SU-DHL-6 (cell line): ENCODE measurements around the gene KCNS1.

Experiments used
- H2AFZ ChIP-seq: fragments of 200-600 bp; sonication (generic); 2 replicates; pipeline ENCODE4 v1.6.1; 2014; ENCODE audit warnings: low read depth, mild to moderate bottlenecking, moderate library complexity, mixed read lengths, antibody characterized with exemption, low read length; ENCODE audit not compliant: severe bottlenecking
- H3F3A ChIP-seq: fragments of 200-600 bp; shearing (Covaris generic); 2 replicates; pipeline ENCODE4 v1.6.0; 2016; ENCODE audit warnings: antibody characterized with exemption, mild to moderate bottlenecking; ENCODE audit not compliant: insufficient read depth
- H3K27ac ChIP-seq: fragments of 200-600 bp; sonication (generic); 2 replicates; pipeline ENCODE4 v1.5.1; 2016; ENCODE audit warnings: low read depth, mild to moderate bottlenecking, low read length, moderate library complexity, mixed read lengths
- H3K27me3 ChIP-seq: fragments of 200-600 bp; sonication (generic), shearing (Covaris generic); 2 replicates; pipeline ENCODE4 v1.6.0; 2014; ENCODE audit warnings: mild to moderate bottlenecking, low read length
- H3K36me3 ChIP-seq: fragments of 200-600 bp; sonication (generic); 2 replicates; pipeline ENCODE4 v1.6.1; 2014; ENCODE audit warnings: mild to moderate bottlenecking, low read length, mixed read lengths
- H3K4me2 ChIP-seq: fragments of 300-600, 200-600 bp; shearing (Covaris generic), sonication (generic); 2 replicates; pipeline ENCODE4 v1.6.0; 2014; ENCODE audit warnings: low read length, low read depth, mild to moderate bottlenecking; ENCODE audit not compliant: poor library complexity, severe bottlenecking
- H3K4me3 ChIP-seq: fragments of 200-600 bp; sonication (generic); 2 replicates; pipeline ENCODE4 v1.5.1; 2014; ENCODE audit warnings: antibody characterized with exemption, low read length, mild to moderate bottlenecking, mixed read lengths; ENCODE audit not compliant: insufficient read depth, poor library complexity, severe bottlenecking
- H3K79me2 ChIP-seq: fragments of 200-600 bp; sonication (generic); 2 replicates; pipeline ENCODE4 v1.6.1; 2014; ENCODE audit warnings: mild to moderate bottlenecking, low read length, moderate library complexity; ENCODE audit not compliant: insufficient read depth
- H3K9ac ChIP-seq: fragments of 200-600 bp; sonication (generic); 2 replicates; pipeline ENCODE4 v1.7.0; 2014; ENCODE audit warnings: mild to moderate bottlenecking, low read length
- H3K9me2 ChIP-seq: fragments of 200-600 bp; sonication (generic); replicated peaks from 2 replicates; pipeline ENCODE4 v1.6.1; 2014; ENCODE audit warnings: low read length; ENCODE audit not compliant: insufficient read depth
- H3K9me3 ChIP-seq: fragments of 200-600 bp; sonication (generic); 2 replicates; pipeline ENCODE4 v1.6.1; 2014; ENCODE audit warnings: low read length, mixed read lengths; ENCODE audit not compliant: insufficient read depth
- H4K20me1 ChIP-seq: fragments of 200-600 bp; sonication (generic); 2 replicates; pipeline ENCODE4 v1.6.1; 2014; ENCODE audit warnings: low read depth, mild to moderate bottlenecking, antibody characterized with exemption, low read length, moderate library complexity, mixed read lengths
- EZH2phosphoT487 ChIP-seq: fragments of 200-600 bp; sonication (generic), shearing (Covaris generic); conservative IDR thresholded peaks from 2 replicates; pipeline ENCODE4 v1.6.1; 2018; ENCODE audit warnings: mild to moderate bottlenecking, antibody characterized with exemption, low read length, moderate library complexity, mixed read lengths
- TF ChIP-seq, protein P1 (sequence below): fragments of 200-600 bp; sonication (generic); IDR thresholded peaks from one replicate; pipeline ENCODE4 v1.5.1; 2017; ENCODE audit warnings: antibody characterized with exemption, mild to moderate bottlenecking, low read length, moderate library complexity; ENCODE audit not compliant: insufficient read depth, poor library complexity, severe bottlenecking

KCNS1 gene

DNA sequence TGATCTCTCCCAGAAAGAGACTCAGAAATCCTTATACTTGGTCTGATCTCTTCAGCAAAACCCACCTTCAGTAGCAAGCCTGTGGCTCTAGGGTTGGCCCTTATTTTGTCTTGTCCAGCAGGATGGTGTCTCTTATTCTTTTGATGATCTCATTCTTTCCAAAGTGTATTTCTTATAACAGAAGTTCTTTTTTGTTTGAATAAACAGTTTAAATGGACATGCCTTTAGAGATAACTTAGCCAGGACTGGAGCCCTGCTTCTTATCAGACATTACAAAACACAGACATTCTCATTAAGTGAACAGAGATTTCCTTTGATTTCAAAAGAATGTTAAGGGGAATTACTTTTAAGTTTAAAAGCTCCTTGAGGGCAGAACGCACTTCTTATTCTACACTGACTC lies 31.7 kb downstream of the KCNS1 start:
- no peak overlapping the region for H3K27ac ChIP-seq

DNA sequence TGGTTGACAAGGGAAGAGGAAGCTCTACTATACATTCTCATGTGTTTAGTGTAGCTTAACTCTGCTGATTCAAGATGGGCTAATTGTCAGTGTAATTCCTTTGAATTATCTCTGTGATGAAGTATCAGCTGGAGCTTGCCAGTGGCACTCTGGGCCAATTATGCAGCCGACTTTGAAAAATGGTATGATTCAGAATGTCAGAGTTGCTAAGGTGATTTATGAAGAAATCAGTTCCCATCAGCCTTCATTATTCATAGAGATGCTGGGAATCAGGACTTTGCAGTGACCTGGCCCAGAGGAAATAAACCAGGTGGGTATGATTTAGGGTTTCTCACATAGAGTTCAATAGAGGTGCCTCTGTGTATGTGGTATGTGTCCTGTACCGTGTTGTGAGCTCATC lies 33.4 kb downstream of the KCNS1 start:
- no peak overlapping the region for H3K4me2 ChIP-seq
- no peak overlapping the region for H2AFZ ChIP-seq
- TF ChIP-seq, protein P1, sequence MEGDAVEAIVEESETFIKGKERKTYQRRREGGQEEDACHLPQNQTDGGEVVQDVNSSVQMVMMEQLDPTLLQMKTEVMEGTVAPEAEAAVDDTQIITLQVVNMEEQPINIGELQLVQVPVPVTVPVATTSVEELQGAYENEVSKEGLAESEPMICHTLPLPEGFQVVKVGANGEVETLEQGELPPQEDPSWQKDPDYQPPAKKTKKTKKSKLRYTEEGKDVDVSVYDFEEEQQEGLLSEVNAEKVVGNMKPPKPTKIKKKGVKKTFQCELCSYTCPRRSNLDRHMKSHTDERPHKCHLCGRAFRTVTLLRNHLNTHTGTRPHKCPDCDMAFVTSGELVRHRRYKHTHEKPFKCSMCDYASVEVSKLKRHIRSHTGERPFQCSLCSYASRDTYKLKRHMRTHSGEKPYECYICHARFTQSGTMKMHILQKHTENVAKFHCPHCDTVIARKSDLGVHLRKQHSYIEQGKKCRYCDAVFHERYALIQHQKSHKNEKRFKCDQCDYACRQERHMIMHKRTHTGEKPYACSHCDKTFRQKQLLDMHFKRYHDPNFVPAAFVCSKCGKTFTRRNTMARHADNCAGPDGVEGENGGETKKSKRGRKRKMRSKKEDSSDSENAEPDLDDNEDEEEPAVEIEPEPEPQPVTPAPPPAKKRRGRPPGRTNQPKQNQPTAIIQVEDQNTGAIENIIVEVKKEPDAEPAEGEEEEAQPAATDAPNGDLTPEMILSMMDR = no peak
- no peak for TF ChIP-seq EZH2phosphoT487
- no peaks in the 10 kb centered on the region for H3K9me3 ChIP-seq
- H3K27ac ChIP-seq = no peak overlapping the region
- no peaks in the 10 kb centered on the region for H3K9me2 ChIP-seq
- no peaks in the 10 kb centered on the region for H3K27me3 ChIP-seq
- no peak overlapping the region for H3K9ac ChIP-seq
- no peaks in the 10 kb centered on the region for H4K20me1 ChIP-seq
- peaks cover 4% of the 10 kb centered on the region; the same call in 1 of the 2 replicates for H3F3A ChIP-seq
- H3K36me3 ChIP-seq = peaks cover 51% of the 10 kb centered on the region
- H3K4me3 ChIP-seq = no peak overlapping the region
- H3K79me2 ChIP-seq = peaks cover 81% of the 10 kb centered on the region

More for the DNA sequence above, 31.7 kb downstream of the KCNS1 start:
- H3K9me2 ChIP-seq = no peaks in the 10 kb centered on the region
- H3K36me3 ChIP-seq = peaks cover 50% of the 10 kb centered on the region
- peaks cover 71% of the 10 kb centered on the region for H3K79me2 ChIP-seq
- H4K20me1 ChIP-seq = no peaks in the 10 kb centered on the region
- TF ChIP-seq, protein P1 = no peak
- no peak for TF ChIP-seq EZH2phosphoT487
- H3K4me3 ChIP-seq = no peak overlapping the region
- H3F3A ChIP-seq = no peaks in the 10 kb centered on the region
- no peaks in the 10 kb centered on the region for H3K9me3 ChIP-seq
- H3K27me3 ChIP-seq = no peaks in the 10 kb centered on the region
- H2AFZ ChIP-seq = no peak overlapping the region
- H3K4me2 ChIP-seq = no peak overlapping the region
- H3K9ac ChIP-seq = no peak overlapping the region

DNA sequence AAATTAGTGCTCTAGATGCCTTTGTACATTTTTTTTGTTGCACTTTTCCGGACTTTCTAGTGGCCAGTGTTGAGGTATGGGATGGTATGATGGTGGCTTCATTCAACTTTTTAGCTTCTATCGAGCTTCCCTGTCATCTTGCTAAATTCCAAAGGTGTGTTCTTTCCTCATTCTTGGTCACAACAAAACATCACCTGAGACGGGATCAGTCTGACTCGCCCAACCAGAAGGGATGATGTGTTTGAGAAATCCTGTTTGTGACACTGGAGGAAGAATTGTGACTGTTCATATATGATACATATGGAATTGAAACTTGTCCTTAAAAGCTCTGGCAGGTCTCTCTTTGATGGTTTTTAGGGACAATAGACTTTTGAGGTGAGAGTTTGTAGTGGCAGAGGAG lies 33.8 kb downstream of the KCNS1 start:
- Histone ChIP-seq H3K9me3 (no peaks in the 10 kb centered on the region), H3K4me2 (no peak overlapping the region), H3K4me3 (no peak overlapping the region), H3K9ac (no peak overlapping the region), H3F3A (peaks cover 4% of the 10 kb centered on the region; the same call in 1 of the 2 replicates), H2AFZ (no peak overlapping the region), H3K79me2 (peaks cover 81% of the 10 kb centered on the region), H3K27ac (no peak overlapping the region), H3K36me3 (peaks cover 52% of the 10 kb centered on the region), H4K20me1 (no peaks in the 10 kb centered on the region), H3K9me2 (no peaks in the 10 kb centered on the region), H3K27me3 (no peaks in the 10 kb centered on the region)
- TF ChIP-seq, protein P1 = no peak
- TF ChIP-seq EZH2phosphoT487 = no peak
